Esophagus muscularis mucosa (tissue), 4 donors: ENCODE measurements around the gene GP1BB. TPM values are rescaled to one million over a fixed set of nuclear protein-coding genes. Genes with fewer than 3 reads are reported as not detected.

ENCODE experiments used
- DNase-seq: peaks from one replicate; pipeline ENCODE4 v3.0.0-alpha.2; 2017; ENCODE audit errors: extremely low spot score
- H3K27ac ChIP-seq, 4 donors: fragments of 200-600 bp; sonication (generic); replicated peaks in 1 of 4; 1 replicate in 3 of 4; 2 replicates in 1 of 4; pipeline ENCODE4 v1.5.1; 2016 to 2019; ENCODE audit warnings: mild to moderate bottlenecking in 1 of 4
- H3K27me3 ChIP-seq, 4 donors: fragments of 200-600 bp; sonication (generic); one replicate each; pipeline versions ENCODE4 v1.5.1 to v1.6.0; 2016 to 2019
- H3K36me3 ChIP-seq, 4 donors: fragments of 200-600 bp; sonication (generic); one replicate each; pipeline ENCODE4 v1.5.1; 2016 to 2019
- H3K4me1 ChIP-seq, 4 donors: fragments of 200-600 bp; sonication (generic); one replicate each; pipeline ENCODE4 v1.5.1; 2016 to 2019
- H3K4me3 ChIP-seq, 4 donors: fragments of 200-600 bp; sonication (generic); 1 replicate in 2 of 4; 2 replicates in 2 of 4; pipeline ENCODE4 v1.5.1; 2016 to 2019; ENCODE audit warnings: mild to moderate bottlenecking in 4 of 4, moderate library complexity in 1 of 4
- H3K9me3 ChIP-seq, 4 donors: fragments of 200-600 bp; sonication (generic); 1 replicate in 3 of 4; 2 replicates in 1 of 4; pipeline ENCODE4 v1.5.1; 2016 to 2019
- CTCF ChIP-seq, 3 experiments: fragments of 200-600 bp in 2 of 3; fragments of 450-650 bp in 1 of 3; sonication (generic) in 2 of 3; IDR thresholded peaks; one replicate each; pipeline ENCODE4 v1.5.1; 2017 to 2019; ENCODE audit warnings: antibody characterized with exemption in 3 of 3, mild to moderate bottlenecking in 2 of 3, moderate library complexity in 1 of 3
- EP300 ChIP-seq: sonication (generic); formaldehyde crosslinking; IDR thresholded peaks from one replicate; pipeline ENCODE4 v1.6.1; 2017; ENCODE audit warnings: antibody characterized with exemption
- POLR2A ChIP-seq: fragments of 450-650 bp; IDR thresholded peaks from one replicate; pipeline ENCODE4 v1.6.1; 2017; ENCODE audit warnings: antibody characterized with exemption, moderate library complexity, mild to moderate bottlenecking, low read depth
- POLR2AphosphoS5 ChIP-seq, 2 donors: sonication (generic); formaldehyde crosslinking; IDR thresholded peaks; one replicate each; pipeline ENCODE4 v1.6.1; 2017; ENCODE audit warnings: antibody characterized with exemption in 2 of 2
- WGBS: methylation state at CpG from one replicate; pipeline ENCODE4 v1.1.5; 2018; 5-methylcytosine and 5-hydroxymethylcytosine counted together
- intact Hi-C: fragments of 100-400 bp; cut with DNase I; formaldehyde crosslinking; loops from one replicate; pipeline ENCODE4 v1.15.1; 2023
- total RNA-seq, 4 donors: library from RNA; depleted of rRNA; stranded (reverse); fragments of >200 nt; gene quantifications; one replicate each; pipeline versions ENCODE4 v1.1.0 to v1.2.1, GENCODE V29; 2016

The GP1BB gene
- total RNA-seq, 4 donors from 2014 or later: 1.7 to 16.7 (median 5.7) TPM

DNA sequence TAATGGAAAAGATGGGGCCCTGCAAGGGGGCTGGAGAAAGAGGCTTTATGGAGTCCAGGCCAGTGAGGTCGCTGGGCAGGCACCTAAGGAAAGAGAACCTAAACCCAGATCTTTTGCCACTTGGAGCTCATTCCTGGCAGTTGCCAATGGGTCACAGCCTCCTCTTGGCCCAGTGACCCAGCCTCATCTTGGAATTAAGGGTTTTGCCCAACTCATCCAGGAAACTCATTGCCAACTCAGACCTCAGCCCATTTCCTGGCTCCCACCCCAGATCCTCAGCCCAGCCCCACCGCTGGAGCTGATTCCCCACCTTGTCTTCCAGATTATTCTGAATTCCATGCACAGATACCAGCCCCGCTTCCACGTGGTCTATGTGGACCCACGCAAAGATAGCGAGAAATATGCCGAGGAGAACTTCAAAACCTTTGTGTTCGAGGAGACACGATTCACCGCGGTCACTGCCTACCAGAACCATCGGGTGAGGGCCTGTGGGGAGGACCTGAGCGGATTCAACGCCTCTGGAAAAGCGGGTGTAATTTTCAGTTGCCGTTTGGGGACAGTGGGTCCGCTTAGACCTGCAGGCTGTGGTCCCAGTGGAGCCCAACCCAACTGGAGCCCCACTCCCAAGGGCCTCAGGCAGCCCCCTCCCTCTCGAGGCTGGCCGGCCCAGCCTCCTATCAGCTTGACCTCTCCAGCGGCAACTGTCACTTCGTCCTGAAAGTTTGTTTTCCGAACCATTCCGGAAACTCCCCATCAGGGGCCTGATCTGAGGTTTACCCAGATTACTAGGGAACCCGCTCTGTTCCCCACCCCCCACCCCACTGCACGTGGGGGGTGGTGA, 41.5 kb downstream of the GP1BB start:
- TF ChIP-seq EP300 (no peak), POLR2AphosphoS5 (IDR thresholded peaks at IDR 0.05) (no peak), CTCF (IDR thresholded peaks at IDR 0.05) (no peak), POLR2A (no peak)
- peaks cover 17 to 46% (median 41%) of the 10 kb centered on the region in 4 donors for H3K4me1 ChIP-seq
- no peak for DNase-seq
- no peak overlapping the region for H3K4me3 ChIP-seq
- H3K27me3 ChIP-seq: peaks cover 0 to 95% (median 54%) of the 10 kb centered on the region in 4 donors
- intact Hi-C loops: loop anchor here (10.0 kb wide), 1 partner anchor 80 kb away; no protein-coding TSS in a partner anchor
- no peaks in the 10 kb centered on the region for H3K9me3 ChIP-seq
- 74% methylated on average over 23 of the region's 25 CpGs for WGBS
- H3K36me3 ChIP-seq: no peaks in the 10 kb centered on the region
- no peak overlapping the region for H3K27ac ChIP-seq

- H3K36me3 ChIP-seq: no peaks in the 10 kb centered on the region
- WGBS: 9% methylated on average over 50 of the region's 83 CpGs
- no peak for TF ChIP-seq EP300
- TF ChIP-seq POLR2A: no peak
- TF ChIP-seq POLR2AphosphoS5 (IDR thresholded peaks at IDR 0.05): no peak
- no peak for TF ChIP-seq CTCF (IDR thresholded peaks at IDR 0.05)
- H3K27me3 ChIP-seq: peaks cover 0 to 98% (median 53%) of the 10 kb centered on the region in 4 donors
- peak overlapping the region; percentile 40 to 49 (median 46) for H3K4me3 ChIP-seq
- no peaks in the 10 kb centered on the region for H3K9me3 ChIP-seq
- intact Hi-C loops: loop anchor here (10.0 kb wide), 1 partner anchor 79 kb away; no protein-coding TSS in a partner anchor
- H3K4me1 ChIP-seq: peaks cover 17 to 41% (median 36%) of the 10 kb centered on the region in 4 donors
- H3K27ac ChIP-seq: no peak overlapping the region
- DNase-seq: no peak
Observed at GRCh38 chr22:19765477-19766239, 42.3 kb downstream of the GP1BB start.

GRCh38 chr22:19766240-19766510, 42.8 kb downstream of the GP1BB start:
- no peak for DNase-seq
- peak overlapping the region; percentile 40 to 49 (median 46) for H3K4me3 ChIP-seq
- no peaks in the 10 kb centered on the region for H3K9me3 ChIP-seq
- no peaks in the 10 kb centered on the region for H3K36me3 ChIP-seq
- no CpG with 5 or more reads among the region's 36 CpGs for WGBS
- peaks cover 17 to 38% (median 34%) of the 10 kb centered on the region in 4 donors for H3K4me1 ChIP-seq
- intact Hi-C loops: loop anchor here (10.0 kb wide), 1 partner anchor 79 kb away; no protein-coding TSS in a partner anchor
- no peak overlapping the region for H3K27ac ChIP-seq
- TF ChIP-seq POLR2AphosphoS5 (IDR thresholded peaks at IDR 0.05): no peak
- TF ChIP-seq EP300: no peak
- no peak for TF ChIP-seq POLR2A
- TF ChIP-seq CTCF (IDR thresholded peaks at IDR 0.05): no peak
- peaks cover 0 to 100% (median 53%) of the 10 kb centered on the region in 4 donors for H3K27me3 ChIP-seq

DNA sequence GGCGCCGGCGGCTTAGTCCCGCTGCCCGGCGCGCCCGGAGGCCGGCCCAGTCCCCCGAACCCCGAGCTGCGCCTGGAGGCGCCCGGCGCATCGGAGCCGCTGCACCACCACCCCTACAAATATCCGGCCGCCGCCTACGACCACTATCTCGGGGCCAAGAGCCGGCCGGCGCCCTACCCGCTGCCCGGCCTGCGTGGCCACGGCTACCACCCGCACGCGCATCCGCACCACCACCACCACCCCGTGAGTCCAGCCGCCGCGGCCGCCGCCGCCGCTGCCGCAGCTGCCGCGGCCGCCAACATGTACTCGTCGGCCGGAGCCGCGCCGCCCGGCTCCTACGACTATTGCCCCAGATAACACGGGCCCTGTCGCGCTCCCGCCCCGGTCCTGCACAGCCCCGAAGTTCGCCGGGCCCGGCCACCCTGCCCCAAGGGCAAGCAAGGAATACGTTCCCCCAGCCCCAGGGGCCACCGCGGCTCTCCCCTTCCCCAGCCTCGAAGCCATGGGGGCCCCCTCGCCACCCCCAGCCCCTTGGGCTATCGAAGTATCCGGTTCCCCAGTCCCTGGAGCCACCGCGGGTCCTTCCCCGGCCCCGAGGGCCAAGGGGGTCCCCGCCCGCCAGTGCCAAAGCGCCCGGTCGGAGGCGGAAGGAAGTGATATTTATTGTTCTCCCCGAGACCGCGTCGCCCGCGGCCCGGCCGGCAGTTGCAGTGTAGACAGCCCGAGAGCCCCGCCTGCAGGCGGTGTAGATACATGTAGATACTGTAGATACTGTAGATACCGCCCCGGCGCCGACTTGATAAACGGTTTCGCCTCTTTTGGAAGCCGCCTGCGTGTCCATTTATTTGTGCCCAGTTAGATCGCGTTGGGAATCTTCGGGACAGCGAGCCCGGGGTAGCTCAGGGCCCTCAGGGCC, 43.4 kb downstream of the GP1BB start:
- no peak for DNase-seq
- TF ChIP-seq EP300 (no peak), POLR2A (no peak), POLR2AphosphoS5 (IDR thresholded peaks at IDR 0.05) (no peak)
- Histone ChIP-seq H3K27ac (no peak overlapping the region), H3K27me3 (peaks cover 0 to 100% (median 51%) of the 10 kb centered on the region in 4 donors), H3K9me3 (no peaks in the 10 kb centered on the region), H3K4me1 (peaks cover 17 to 32% (median 31%) of the 10 kb centered on the region in 4 donors), H3K4me3 (peak overlapping the region; percentile 40 to 49 (median 46)), H3K36me3 (no peaks in the 10 kb centered on the region)
- 5% methylated on average over 36 of the region's 103 CpGs for WGBS
- intact Hi-C loops: loop anchor here (10.0 kb wide), 1 partner anchor 78 kb away; no protein-coding TSS in a partner anchor
